Keratinocyte (primary cell): Measurements from ENCODE around the gene UQCC2. TPM values are rescaled to one million over a fixed set of nuclear protein-coding genes. Genes with fewer than 3 reads are reported as not detected.

Experiments
- DNase-seq: peaks from one replicate; pipeline ENCODE4 v3.0.0-alpha.2; 2011; ENCODE audit warnings: low read depth, missing footprints, low spot score
- FAIRE-seq: peaks from 2 replicates; lab custom pipeline; 2011; peaks lifted over from hg19 to GRCh38; lab: Jason Lieb, UNC
- H2AFZ ChIP-seq: 2 replicates; pipeline ENCODE4 v1.6.0; 2012; ENCODE audit warnings: low read length, control low read depth, inconsistent platforms; ENCODE audit not compliant: control insufficient read depth
- H3K27ac ChIP-seq: 2 replicates; pipeline ENCODE4 v1.5.1; 2011; ENCODE audit warnings: low read length; ENCODE audit not compliant: control insufficient read depth, insufficient read depth
- H3K27me3 ChIP-seq: 3 replicates; pipeline ENCODE4 v1.6.0; 2011; ENCODE audit warnings: low read length; ENCODE audit not compliant: control insufficient read depth, insufficient read depth; ENCODE audit errors: extremely low read depth
- H3K36me3 ChIP-seq, 2 experiments: 2 replicates in 1 of 2; 3 replicates in 1 of 2; pipeline ENCODE4 v1.5.1; 2011; ENCODE audit warnings: low read length in 2 of 2, mild to moderate bottlenecking in 1 of 2; ENCODE audit not compliant: control insufficient read depth in 2 of 2, insufficient read depth in 2 of 2; ENCODE audit errors: extremely low read depth in 1 of 2
- H3K4me1 ChIP-seq: 3 replicates; pipeline ENCODE4 v1.5.1; 2011; ENCODE audit warnings: low read length; ENCODE audit not compliant: control insufficient read depth, insufficient read depth; ENCODE audit errors: extremely low read depth
- H3K4me2 ChIP-seq: 3 replicates; pipeline ENCODE4 v1.6.0; 2011; ENCODE audit warnings: low read depth, low read length; ENCODE audit not compliant: control insufficient read depth, insufficient read depth; ENCODE audit errors: extremely low read depth
- H3K4me3 ChIP-seq, 3 experiments: fragments of 200-600 bp in 1 of 3; sonication (generic) in 1 of 3; 2 replicates in 2 of 3; 3 replicates in 1 of 3; pipeline ENCODE4 v1.5.1; 2011 to 2016; ENCODE audit warnings: low read length in 3 of 3, mild to moderate bottlenecking in 3 of 3, control low read depth in 2 of 3, inconsistent platforms in 1 of 3, low read depth in 1 of 3, mixed read lengths in 1 of 3, mixed run types in 1 of 3, moderate library complexity in 1 of 3; ENCODE audit not compliant: control insufficient read depth in 2 of 3, insufficient read depth in 2 of 3; ENCODE audit errors: extremely low read depth in 1 of 3
- H3K79me2 ChIP-seq: 2 replicates; pipeline ENCODE4 v1.6.0; 2012; ENCODE audit warnings: low read length; ENCODE audit not compliant: control insufficient read depth, insufficient read depth
- H3K9ac ChIP-seq: 3 replicates; pipeline ENCODE4 v1.6.0; 2011; ENCODE audit warnings: low read length; ENCODE audit not compliant: control insufficient read depth, insufficient read depth; ENCODE audit errors: extremely low read depth
- H3K9me1 ChIP-seq: 3 replicates; pipeline ENCODE4 v1.6.0; 2011; ENCODE audit warnings: low read length; ENCODE audit not compliant: control insufficient read depth, insufficient read depth; ENCODE audit errors: extremely low read depth
- H3K9me3 ChIP-seq: 2 replicates; pipeline ENCODE4 v1.5.1; 2012; ENCODE audit warnings: low read depth, low read length; ENCODE audit not compliant: control insufficient read depth
- H4K20me1 ChIP-seq: 3 replicates; pipeline ENCODE4 v1.6.0; 2011; ENCODE audit warnings: low read length; ENCODE audit not compliant: control insufficient read depth, insufficient read depth; ENCODE audit errors: extremely low read depth
- dilution Hi-C: fragments of 300-500 bp; cut with MboI; formaldehyde crosslinking; loops from one replicate; pipeline ENCODE4 v1.7.0; 2020; ENCODE audit warnings: low sequenced_read_pairs; ENCODE audit not compliant: extremely low pct_ligation_motif_present
- polyA plus RNA-seq, 5 experiments: library from polyadenylated mRNA; depleted of rRNA in 3 of 5; stranded (reverse) in 3 of 5; stranded (forward) in 1 of 5; unstranded in 1 of 5; fragments of >200 nt; gene quantifications; 1 replicate in 1 of 5; 2 replicates in 3 of 5; 3 replicates in 1 of 5; pipeline versions ENCODE4 v1.2.1 to v1.2.3, GENCODE V29; 2011 to 2012; ENCODE audit warnings: missing spikeins in 2 of 5, low read depth in 1 of 5, low replicate concordance in 1 of 5
- TF ChIP-seq, protein P1 (sequence below), 3 experiments: IDR thresholded peaks in 1 of 3; conservative IDR thresholded peaks in 1 of 3; optimal IDR thresholded peaks in 1 of 3; 2 replicates in 2 of 3; 3 replicates in 1 of 3; pipeline versions ENCODE3 to v1.5.1; 2011; ENCODE audit warnings: low read length in 3 of 3, mild to moderate bottlenecking in 3 of 3, moderate library complexity in 2 of 3, control low read depth in 1 of 3, inconsistent platforms in 1 of 3; ENCODE audit not compliant: insufficient read depth in 2 of 3; ENCODE audit errors: extremely low read depth in 1 of 3

UQCC2 gene
- polyA plus RNA-seq, 1 donor (not counting 4 experiments of a cell fraction or from before 2014, with no cell fraction given), result 76.7 TPM

DNA sequence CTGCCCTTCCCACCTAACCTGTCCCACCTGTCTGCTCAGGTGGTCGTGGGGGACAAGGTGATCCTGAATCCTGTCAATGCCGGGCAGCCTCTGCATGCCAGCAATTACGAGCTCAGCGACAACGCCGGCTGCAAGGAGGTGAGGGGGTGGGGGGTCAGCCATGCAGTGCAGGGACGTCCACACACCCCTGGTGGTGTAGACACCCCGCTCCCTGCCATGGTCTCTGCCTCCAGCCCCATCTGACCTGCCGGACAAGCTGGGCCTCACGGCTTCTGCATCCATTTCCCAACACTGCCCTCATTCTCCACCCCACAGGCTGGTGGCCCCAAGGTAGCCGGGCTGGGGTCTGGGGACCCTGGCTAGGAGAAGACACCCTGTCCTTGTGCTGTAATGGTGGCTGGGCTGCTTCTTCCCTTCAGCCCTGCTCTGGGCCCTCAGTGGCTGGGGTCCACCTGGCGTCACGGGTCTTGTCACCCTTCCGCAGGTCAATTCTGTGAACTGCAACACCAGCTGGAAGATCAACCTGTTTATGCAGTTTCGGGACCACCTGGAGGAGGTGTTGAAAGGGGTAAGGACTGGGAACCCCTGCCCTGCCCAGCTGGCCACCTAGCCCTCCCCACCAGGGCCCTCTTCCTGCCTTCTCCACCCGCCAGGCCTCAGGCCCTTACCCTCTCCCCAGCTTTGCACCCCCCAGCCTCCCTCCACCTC lies 52.4 kb downstream of the UQCC2 start:
- H4K20me1 ChIP-seq, result peaks cover 4% of the 10 kb centered on the region
- DNase-seq (no peak), FAIRE-seq (no peak)
- dilution Hi-C loops, result no loop called here
- no peaks in the 10 kb centered on the region for H3K4me1 ChIP-seq
- TF ChIP-seq, protein P1, sequence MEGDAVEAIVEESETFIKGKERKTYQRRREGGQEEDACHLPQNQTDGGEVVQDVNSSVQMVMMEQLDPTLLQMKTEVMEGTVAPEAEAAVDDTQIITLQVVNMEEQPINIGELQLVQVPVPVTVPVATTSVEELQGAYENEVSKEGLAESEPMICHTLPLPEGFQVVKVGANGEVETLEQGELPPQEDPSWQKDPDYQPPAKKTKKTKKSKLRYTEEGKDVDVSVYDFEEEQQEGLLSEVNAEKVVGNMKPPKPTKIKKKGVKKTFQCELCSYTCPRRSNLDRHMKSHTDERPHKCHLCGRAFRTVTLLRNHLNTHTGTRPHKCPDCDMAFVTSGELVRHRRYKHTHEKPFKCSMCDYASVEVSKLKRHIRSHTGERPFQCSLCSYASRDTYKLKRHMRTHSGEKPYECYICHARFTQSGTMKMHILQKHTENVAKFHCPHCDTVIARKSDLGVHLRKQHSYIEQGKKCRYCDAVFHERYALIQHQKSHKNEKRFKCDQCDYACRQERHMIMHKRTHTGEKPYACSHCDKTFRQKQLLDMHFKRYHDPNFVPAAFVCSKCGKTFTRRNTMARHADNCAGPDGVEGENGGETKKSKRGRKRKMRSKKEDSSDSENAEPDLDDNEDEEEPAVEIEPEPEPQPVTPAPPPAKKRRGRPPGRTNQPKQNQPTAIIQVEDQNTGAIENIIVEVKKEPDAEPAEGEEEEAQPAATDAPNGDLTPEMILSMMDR (optimal IDR thresholded peaks at IDR 0.05 in 1 of 3, IDR thresholded peaks at IDR 0.05 in 1 of 3, conservative IDR thresholded peaks at IDR 0.05 in 1 of 3; ENCODE audit: extremely low read depth in 1 of 3, insufficient read depth in 2 of 3, low read length in 3 of 3), result no peak
- H3K4me3 ChIP-seq, result no peak overlapping the region
- no peak overlapping the region for H2AFZ ChIP-seq
- no peaks in the 10 kb centered on the region for H3K9me3 ChIP-seq
- peaks cover 43 to 61% of the 10 kb centered on the region in 2 experiments for H3K36me3 ChIP-seq
- H3K9ac ChIP-seq, result no peak overlapping the region
- H3K9me1 ChIP-seq, result no peaks in the 10 kb centered on the region
- peaks cover 16% of the 10 kb centered on the region for H3K79me2 ChIP-seq
- H3K27me3 ChIP-seq, result no peaks in the 10 kb centered on the region
- no peak overlapping the region for H3K27ac ChIP-seq
- no peak overlapping the region for H3K4me2 ChIP-seq

DNA sequence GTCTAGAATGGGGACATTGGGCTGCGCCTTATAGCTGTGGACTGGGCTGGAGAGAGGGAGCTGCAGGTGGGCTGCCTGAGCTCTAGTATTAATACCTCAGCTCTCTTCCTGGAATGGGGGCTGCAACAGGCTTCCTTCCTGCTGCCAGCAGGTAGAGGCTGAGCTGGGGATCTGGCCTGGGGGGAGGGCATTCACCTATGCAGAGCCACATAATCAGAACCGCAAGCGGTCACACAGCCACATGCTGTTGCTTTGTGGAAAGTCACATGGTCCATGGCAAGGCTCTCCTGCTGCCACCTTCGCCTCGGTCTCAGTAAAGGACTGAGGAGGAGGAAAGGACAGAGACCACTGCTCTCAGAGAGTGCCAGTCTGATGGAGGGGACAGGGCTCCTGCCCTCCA lies 54.7 kb downstream of the UQCC2 start:
- no peak overlapping the region for H3K4me3 ChIP-seq
- no peaks in the 10 kb centered on the region for H3K4me1 ChIP-seq
- dilution Hi-C loops, result no loop called here
- no peak overlapping the region for H2AFZ ChIP-seq
- H4K20me1 ChIP-seq, result peaks cover 4% of the 10 kb centered on the region
- H3K79me2 ChIP-seq, result peaks cover 23% of the 10 kb centered on the region
- peaks cover 41 to 50% of the 10 kb centered on the region in 2 experiments for H3K36me3 ChIP-seq
- no peak overlapping the region for H3K27ac ChIP-seq
- H3K9me1 ChIP-seq, result no peaks in the 10 kb centered on the region
- no peak overlapping the region for H3K9ac ChIP-seq
- DNase-seq (no peak), FAIRE-seq (no peak)
- TF ChIP-seq, protein P1 (optimal IDR thresholded peaks at IDR 0.05 in 1 of 3, IDR thresholded peaks at IDR 0.05 in 1 of 3, conservative IDR thresholded peaks at IDR 0.05 in 1 of 3; ENCODE audit: extremely low read depth in 1 of 3, insufficient read depth in 2 of 3, low read length in 3 of 3), result no peak
- no peaks in the 10 kb centered on the region for H3K9me3 ChIP-seq
- H3K4me2 ChIP-seq, result no peak overlapping the region
- H3K27me3 ChIP-seq, result no peaks in the 10 kb centered on the region
